HEK293T (cell line): ENCODE measurements around the gene DNAJC17.

ENCODE experiments used
- CTCF ChIA-PET: fragments of 350-600 bp; formaldehyde crosslinking; extraction: SDS; loops from one replicate; lab custom pipeline; 2021; ENCODE audit warnings: antibody characterized with exemption, inconsistent platforms; lab: Yijun Ruan, JAX
- POLR2A ChIA-PET: fragments of 350-600 bp; formaldehyde crosslinking; extraction: SDS; loops from one replicate; lab custom pipeline; 2020; ENCODE audit warnings: antibody characterized with exemption, inconsistent platforms; lab: Yijun Ruan, JAX
- DNase-seq: peaks from one replicate; pipeline ENCODE4 v3.0.0; 2012; ENCODE audit warnings: mixed read lengths; ENCODE audit errors: extremely low spot score
- ARNT ChIP-seq: fragments of 450-650 bp; IDR thresholded peaks from 2 replicates; pipeline ENCODE4 v1.6.1; 2017; ENCODE audit warnings: mild to moderate bottlenecking
- BHLHE40 ChIP-seq: fragments of 450-650 bp; IDR thresholded peaks from 2 replicates; pipeline ENCODE4 v1.6.1; 2016; ENCODE audit warnings: mild to moderate bottlenecking, moderate library complexity, borderline replicate concordance
- CTBP1 ChIP-seq: fragments of 450-650 bp; IDR thresholded peaks from 2 replicates; pipeline ENCODE4 v1.6.1; 2016; ENCODE audit warnings: borderline replicate concordance
- ELF4 ChIP-seq: fragments of 450-650 bp; IDR thresholded peaks from 2 replicates; pipeline ENCODE4 v1.6.1; 2017; ENCODE audit warnings: antibody characterized with exemption
- FOXA1 ChIP-seq: fragments of 450-650 bp; IDR thresholded peaks from 2 replicates; pipeline ENCODE4 v1.6.1; 2016; ENCODE audit warnings: mild to moderate bottlenecking
- FOXK2 ChIP-seq: fragments of 450-650 bp; IDR thresholded peaks from 2 replicates; pipeline ENCODE4 v1.6.1; 2016; ENCODE audit warnings: mild to moderate bottlenecking
- FOXM1 ChIP-seq: fragments of 450-650 bp; IDR thresholded peaks from 2 replicates; pipeline ENCODE4 v1.6.1; 2017; ENCODE audit warnings: mild to moderate bottlenecking, borderline replicate concordance
- HDGF ChIP-seq: fragments of 450-650 bp; IDR thresholded peaks from 2 replicates; pipeline ENCODE4 v1.6.1; 2017; ENCODE audit warnings: antibody characterized with exemption, borderline replicate concordance
- L3MBTL2 ChIP-seq: fragments of 450-650 bp; conservative IDR thresholded peaks from 2 replicates; pipeline ENCODE4 v1.6.1; 2016; ENCODE audit warnings: mild to moderate bottlenecking
- LEF1 ChIP-seq: fragments of 450-650 bp; IDR thresholded peaks from 2 replicates; pipeline ENCODE4 v1.6.1; 2017; ENCODE audit warnings: mild to moderate bottlenecking, borderline replicate concordance
- NFRKB ChIP-seq: fragments of 450-650 bp; IDR thresholded peaks from 2 replicates; pipeline ENCODE4 v1.6.1; 2016; ENCODE audit warnings: mild to moderate bottlenecking, moderate library complexity
- PKNOX1 ChIP-seq: fragments of 450-650 bp; IDR thresholded peaks from 2 replicates; pipeline ENCODE4 v1.6.1; 2016
- SP1 ChIP-seq: fragments of 450-650 bp; IDR thresholded peaks from 2 replicates; pipeline ENCODE4 v1.6.1; 2017
- SUZ12 ChIP-seq: fragments of 450-650 bp; IDR thresholded peaks from 2 replicates; pipeline ENCODE4 v1.6.1; 2016; ENCODE audit warnings: mild to moderate bottlenecking
- TARDBP ChIP-seq: fragments of 450-650 bp; IDR thresholded peaks from 2 replicates; pipeline ENCODE4 v1.6.1; 2016
- ZNF384 ChIP-seq: fragments of 450-650 bp; IDR thresholded peaks from 2 replicates; pipeline ENCODE4 v1.6.1; 2016

Gene DNAJC17

GRCh38 chr15:40766194-40766815, 41.0 kb downstream of the DNAJC17 start:
- ChIA-PET CTCF (interaction anchor here (0.7 kb wide), 1 partner anchor 21 kb away, joined by 3 read pairs; no protein-coding TSS in a partner anchor), POLR2A (interaction anchor here (1.1 to 1.3 kb wide), 2 partner anchors 10 to 107 kb away, joined by 3 to 4 read pairs; no protein-coding TSS in a partner anchor)
- TF ChIP-seq SUZ12 (no peak), ELF4 (no peak), NFRKB (no peak), ZNF384 (no peak), TARDBP (no peak), HDGF (no peak), PKNOX1 (no peak), LEF1 (no peak), L3MBTL2 (no peak), CTBP1 (no peak), FOXA1 (no peak), FOXK2 (no peak), ARNT (no peak), FOXM1 (no peak), BHLHE40 (no peak), SP1 (no peak)
- no peak for DNase-seq

- no peak for TF ChIP-seq CTBP1
- TF ChIP-seq BHLHE40, result no peak
- TF ChIP-seq NFRKB, result no peak
- no peak for TF ChIP-seq PKNOX1
- no peak for TF ChIP-seq FOXM1
- TF ChIP-seq FOXK2, result no peak
- TF ChIP-seq FOXA1, result no peak
- no peak for TF ChIP-seq HDGF
- TF ChIP-seq TARDBP, result no peak
- TF ChIP-seq ELF4, result no peak
- no peak for TF ChIP-seq SUZ12
- no peak for TF ChIP-seq ZNF384
- no peak for TF ChIP-seq SP1
- no peak for TF ChIP-seq L3MBTL2
- no peak for TF ChIP-seq ARNT
- DNase-seq, result no peak
- CTCF ChIA-PET, result interaction anchor here (0.7 to 1.2 kb wide), 6 partner anchors 14 to 128 kb away, joined by 3 to 6 read pairs (median 3); no protein-coding TSS in a partner anchor
- POLR2A ChIA-PET, result interaction anchor here (0.6 to 2.9 kb wide), 3 partner anchors 11 to 42 kb away, joined by 3 to 9 read pairs (median 3); partner anchors contain the start of genes DNAJC17 and ZFYVE19
Measured at GRCh38 chr15:40764629-40765103, 42.6 kb downstream of the DNAJC17 start.

- DNase-seq, result peak; percentile 64
- ChIA-PET POLR2A (interaction anchor here (0.6 to 2.9 kb wide), 4 partner anchors 11 to 58 kb away, joined by 3 to 9 read pairs (median 3); partner anchors contain the start of genes DNAJC17 and ZFYVE19), CTCF (interaction anchor here (0.9 to 1.2 kb wide), 4 partner anchors 17 to 128 kb away, joined by 3 to 6 read pairs (median 4); no protein-coding TSS in a partner anchor)
- no peak for TF ChIP-seq ELF4
- peak; percentile 80 for TF ChIP-seq PKNOX1
- no peak for TF ChIP-seq ARNT
- no peak for TF ChIP-seq CTBP1
- no peak for TF ChIP-seq SP1
- TF ChIP-seq TARDBP, result no peak
Measured at GRCh38 chr15:40763801-40764628, 43.3 kb downstream of the DNAJC17 start, which contains the start of gene GCHFR. TSS of gene GCHFR (plus strand) at chr15:40764068. CDS start at chr15:40764181, 113 bp downstream.

- TF ChIP-seq HDGF (no peak), L3MBTL2 (peak; percentile 96)
- CTCF ChIA-PET, result no interaction called here
- POLR2A ChIA-PET, result interaction anchor here (0.6 to 2.9 kb wide), 3 partner anchors 44 to 190 kb away, joined by 3 to 9 read pairs (median 3); partner anchors contain the start of genes CHAC1, DNAJC17 and ZFYVE19
- peak; percentile 57 for DNase-seq
Measured at GRCh38 chr15:40762919-40763800, 44.1 kb downstream of the DNAJC17 start.

- TF ChIP-seq ARNT (no peak), ZNF384 (no peak), TARDBP (no peak), PKNOX1 (no peak), SP1 (no peak), FOXA1 (no peak), L3MBTL2 (no peak), BHLHE40 (no peak), FOXK2 (no peak), ELF4 (no peak), LEF1 (no peak), CTBP1 (no peak), NFRKB (no peak), HDGF (no peak), SUZ12 (no peak), FOXM1 (no peak)
- no peak for DNase-seq
- POLR2A ChIA-PET, result no interaction called here
- CTCF ChIA-PET, result no interaction called here
Measured at GRCh38 chr15:40759961-40760360, 47.3 kb downstream of the DNAJC17 start.
